HepG2 (cell line): Measurements from ENCODE around the gene PHKG1. TPM values are rescaled to one million over a fixed set of nuclear protein-coding genes. Genes with fewer than 3 reads are reported as not detected.

Experiments
- BCLAF1 ChIP-seq: fragments of 450-650 bp; IDR thresholded peaks from 2 replicates; pipeline ENCODE4 v1.6.1; 2017; ENCODE audit warnings: mild to moderate bottlenecking
- CC2D1A ChIP-seq: sonication (generic); formaldehyde crosslinking; IDR thresholded peaks from 2 replicates; pipeline ENCODE4 v1.8.1; 2023; ENCODE audit warnings: mild to moderate bottlenecking, missing genetic modification reagents
- CHD4 ChIP-seq: fragments of 200-600 bp; sonication (generic); IDR thresholded peaks from 2 replicates; pipeline ENCODE4 v1.7.0; 2017; ENCODE audit warnings: mild to moderate bottlenecking, low read length, borderline replicate concordance
- FUBP1 ChIP-seq: sonication (generic); formaldehyde crosslinking; IDR thresholded peaks from 2 replicates; pipeline ENCODE4 v1.5.1; 2020; ENCODE audit warnings: missing genetic modification reagents, mild to moderate bottlenecking, borderline replicate concordance
- HOXD1 ChIP-seq: sonication (generic); formaldehyde crosslinking; IDR thresholded peaks from 2 replicates; pipeline ENCODE4 v1.5.0; 2020; ENCODE audit warnings: missing genetic modification reagents
- IRF9 ChIP-seq: sonication (generic); formaldehyde crosslinking; IDR thresholded peaks from 2 replicates; pipeline ENCODE4 v1.8.0; 2022; ENCODE audit warnings: missing genetic modification reagents, mild to moderate bottlenecking, borderline replicate concordance
- KDM2A ChIP-seq: sonication (generic); formaldehyde crosslinking; IDR thresholded peaks from 2 replicates; pipeline ENCODE4 v1.4.0; 2020; ENCODE audit warnings: low read depth, missing genetic modification reagents, borderline replicate concordance
- MAFK ChIP-seq, 2 experiments: IDR thresholded peaks in 1 of 2; conservative IDR thresholded peaks in 1 of 2; 2 replicates each; pipeline ENCODE4 v1.6.1; 2011; ENCODE audit warnings: improper control_type of control experiment in 2 of 2, low read length in 2 of 2
- MYC ChIP-seq: sonication (generic); formaldehyde crosslinking; IDR thresholded peaks from 2 replicates; pipeline ENCODE4 v1.9.0; 2021; ENCODE audit warnings: missing genetic modification reagents, borderline replicate concordance
- PBX2 ChIP-seq: IDR thresholded peaks from 2 replicates; pipeline ENCODE4 v1.6.1; 2016; ENCODE audit warnings: control low read depth
- PCBP1 ChIP-seq: fragments of 200-400 bp; formaldehyde crosslinking; IDR thresholded peaks from 2 replicates; pipeline ENCODE4 v1.6.1; 2017; ENCODE audit warnings: mild to moderate bottlenecking, low read depth, low read length, borderline replicate concordance
- RFXAP ChIP-seq: sonication (generic); formaldehyde crosslinking; IDR thresholded peaks from 2 replicates; pipeline ENCODE4 v1.4.0; 2020; ENCODE audit warnings: missing genetic modification reagents, borderline replicate concordance
- SRSF4 ChIP-seq: fragments of 200-400 bp; formaldehyde crosslinking; IDR thresholded peaks from one replicate; pipeline ENCODE4 v1.6.1; 2018; ENCODE audit warnings: mild to moderate bottlenecking, low read depth, low read length, moderate library complexity; ENCODE audit not compliant: poor library complexity, severe bottlenecking
- TCF7L2 ChIP-seq: IDR thresholded peaks from 2 replicates; pipeline ENCODE4 v1.6.1; 2011; ENCODE audit warnings: mild to moderate bottlenecking, low read depth, low read length, moderate library complexity
- ZNF414 ChIP-seq: sonication (generic); formaldehyde crosslinking; IDR thresholded peaks from 2 replicates; pipeline ENCODE4 v1.5.0; 2020; ENCODE audit warnings: missing genetic modification reagents
- ZNF629 ChIP-seq: sonication (generic); formaldehyde crosslinking; conservative IDR thresholded peaks from 2 replicates; pipeline ENCODE4 v1.5.0; 2020; ENCODE audit warnings: missing genetic modification reagents
- ZNF878 ChIP-seq: sonication (generic); formaldehyde crosslinking; IDR thresholded peaks from 2 replicates; pipeline ENCODE4 v1.8.1; 2023; ENCODE audit warnings: mild to moderate bottlenecking, missing genetic modification reagents, moderate library complexity
- ZSCAN29 ChIP-seq: sonication (generic); formaldehyde crosslinking; conservative IDR thresholded peaks from 2 replicates; pipeline ENCODE4 v1.4.0; 2020; ENCODE audit warnings: mild to moderate bottlenecking, missing genetic modification reagents
- polyA plus RNA-seq, 8 experiments: library from polyadenylated mRNA; depleted of rRNA in 3 of 8; stranded (reverse) in 7 of 8; unstranded in 1 of 8; fragments of >200 nt; fragmentation: Illumina TruSeq in 4 of 8; extraction: Trizol in 4 of 8; gene quantifications; 2 replicates each; pipeline versions ENCODE4 v1.2.1 to v1.2.3, GENCODE V29; 2011 to 2016; ENCODE audit warnings: low read depth in 4 of 8, missing spikeins in 1 of 8, mixed read lengths in 1 of 8; ENCODE audit not compliant: insufficient read depth in 1 of 8
- total RNA-seq, 5 experiments: library from RNA; depleted of rRNA; stranded (reverse); fragments of >200 nt; fragmentation: Illumina TruSeq; extraction: Trizol; gene quantifications; 2 replicates each; pipeline ENCODE4 v1.2.3, GENCODE V29; 2016; ENCODE audit warnings: low read depth in 1 of 5

PHKG1 gene
- total and polyA plus RNA-seq, 2 of the 13 experiments (the other 11 are each of a cell fraction or from before 2014, with no cell fraction given): 0.44 to 0.71 TPM

- peak; percentile 91 for TF ChIP-seq KDM2A (CRISPR knock-in tag)
- 0 out of 4 replicates have a peak, but pooled peaks of 1 of the 2 experiments have one; percentile 1 for TF ChIP-seq MAFK (conservative IDR thresholded peaks at IDR 0.05 in 1 of 2, IDR thresholded peaks at IDR 0.05 in 1 of 2; ENCODE audit: low read length in 2 of 2)
- TF ChIP-seq FUBP1 (CRISPR knock-in tag): peak; percentile 38; the same call in 1 of the 2 replicates
- TF ChIP-seq CC2D1A (CRISPR knock-in tag): no peak
- TF ChIP-seq IRF9 (CRISPR knock-in tag): peak; percentile 62; the same call in 1 of the 2 replicates
- TF ChIP-seq TCF7L2: no peak
- no peak for TF ChIP-seq CHD4
- peak; percentile 70; the same call in 1 of the 2 replicates for TF ChIP-seq ZNF878 (CRISPR knock-in tag)
- no peak for TF ChIP-seq BCLAF1
- peak; percentile 75 for TF ChIP-seq HOXD1
- TF ChIP-seq RFXAP (CRISPR knock-in tag): peak; percentile 70; the same call in 1 of the 2 replicates
- TF ChIP-seq ZNF629 (CRISPR knock-in tag): no peak
- TF ChIP-seq SRSF4: no peak
- peak; percentile 77 for TF ChIP-seq ZNF414
- no peak for TF ChIP-seq PBX2 (CRISPR knock-in tag)
- TF ChIP-seq ZSCAN29 (CRISPR knock-in tag): 0 out of 2 replicates have a peak, but pooled peaks have one; percentile 56
- TF ChIP-seq PCBP1: no peak
- TF ChIP-seq MYC (CRISPR knock-in tag): peak; percentile 94
Observed at GRCh38 chr7:56051339-56052191, 41.2 kb downstream of the PHKG1 start, which contains the start of the genes CCT6A and PSPH (continued).
